Small intestine (tissue), 7 donors: ENCODE data around the gene SH3BGRL. TPM values are rescaled to one million over a fixed set of nuclear protein-coding genes. Genes with fewer than 3 reads are reported as not detected.

ENCODE experiments used
- DNase-seq, 2 donors: peaks; one replicate each; pipeline versions ENCODE4 v3.0.0 to v3.0.0-alpha.2; 2013
- FAIRE-seq: peaks from 2 replicates; lab custom pipeline; 2012; peaks lifted over from hg19 to GRCh38; lab: Jason Lieb, UNC
- H3K27ac ChIP-seq, 3 donors: one replicate each; pipeline ENCODE4 v1.5.1; 2013; ENCODE audit warnings: low read length in 2 of 3, mild to moderate bottlenecking in 2 of 3, control low read depth in 1 of 3, inconsistent platforms in 1 of 3, low read depth in 1 of 3, moderate library complexity in 1 of 3
- H3K27me3 ChIP-seq, 3 donors: one replicate each; pipeline ENCODE4 v1.6.1; 2013; ENCODE audit warnings: low read length in 3 of 3, inconsistent platforms in 1 of 3; ENCODE audit not compliant: control insufficient read depth in 3 of 3, insufficient read depth in 3 of 3
- H3K36me3 ChIP-seq, 3 donors: one replicate each; pipeline ENCODE4 v1.6.1; 2013; ENCODE audit warnings: low read length in 3 of 3, inconsistent platforms in 1 of 3, low read depth in 1 of 3, mild to moderate bottlenecking in 1 of 3, moderate library complexity in 1 of 3; ENCODE audit not compliant: control insufficient read depth in 3 of 3, insufficient read depth in 2 of 3
- H3K4me1 ChIP-seq, 3 donors: one replicate each; pipeline ENCODE4 v1.6.1; 2013; ENCODE audit warnings: low read length in 2 of 3, inconsistent platforms in 1 of 3, low read depth in 1 of 3, mild to moderate bottlenecking in 1 of 3, moderate library complexity in 1 of 3; ENCODE audit not compliant: control insufficient read depth in 3 of 3, insufficient read depth in 2 of 3
- H3K4me3 ChIP-seq, 3 donors: one replicate each; pipeline ENCODE4 v1.5.1; 2013; ENCODE audit warnings: low read length in 3 of 3, control low read depth in 1 of 3, inconsistent platforms in 1 of 3, low read depth in 1 of 3, mild to moderate bottlenecking in 1 of 3, moderate library complexity in 1 of 3
- H3K9me3 ChIP-seq, 2 donors: one replicate each; pipeline ENCODE4 v1.6.1; 2013; ENCODE audit warnings: low read depth in 1 of 2, low read length in 1 of 2; ENCODE audit not compliant: control insufficient read depth in 2 of 2, insufficient read depth in 1 of 2
- WGBS, 3 donors: extraction: QIAGEN DNeasy Blood & Tissue Kit; methylation state at CpG; one replicate each; pipeline ENCODE4 v1.1.7; 2013; 5-methylcytosine and 5-hydroxymethylcytosine counted together
- polyA plus RNA-seq, 4 donors: library from polyadenylated mRNA; stranded (reverse) in 3 of 4; unstranded in 1 of 4; fragments of 200-250 nt in 3 of 4; fragments of 120-200 nt in 1 of 4; gene quantifications; one replicate each; pipeline versions ENCODE4 v1.2.1 to v1.2.3, GENCODE V29; 2013
- donor health status: healthy with polysubstance abuse.
- donor health status: control.
- donor health status: control.
- donor health status: Bipolar disorder and iron deficiency.
- donor health status: healthy.

SH3BGRL gene
- polyA plus RNA-seq, 4 donors, result 65.0 to 108 (median 70.2) TPM

DNA sequence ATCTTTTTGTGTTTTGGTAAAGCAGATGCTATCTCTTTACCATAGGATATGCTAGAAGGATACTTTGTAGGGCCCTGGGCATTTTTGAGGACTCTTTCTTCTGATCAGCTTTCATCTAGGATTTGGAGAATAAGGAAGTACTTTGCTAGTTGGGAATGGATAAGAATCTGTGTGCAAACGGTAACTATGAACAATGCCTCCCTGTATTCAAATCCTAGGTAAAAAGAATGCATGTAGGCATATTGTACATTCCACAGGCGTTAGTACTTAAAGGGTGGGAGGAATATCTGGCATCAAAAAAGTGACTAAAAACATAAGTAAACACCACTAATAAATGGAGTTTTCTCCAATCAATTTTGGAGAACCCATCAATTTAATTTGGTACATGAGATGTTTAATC, 59.7 kb downstream of the SH3BGRL start:
- H3K4me1 ChIP-seq, result peaks cover 0 to 4% (median 2%) of the 10 kb centered on the region in 3 donors
- no peaks in the 10 kb centered on the region for H3K36me3 ChIP-seq
- no peaks in the 10 kb centered on the region for H3K27me3 ChIP-seq
- FAIRE-seq, result no peak
- H3K9me3 ChIP-seq, result no peaks in the 10 kb centered on the region
- WGBS, 3 donors, result 21 to 55% (median 44%) methylated on average over 2 of the region's 2 CpGs
- DNase-seq, result no peak
- no peak overlapping the region for H3K27ac ChIP-seq
- H3K4me3 ChIP-seq, result no peak overlapping the region

DNA sequence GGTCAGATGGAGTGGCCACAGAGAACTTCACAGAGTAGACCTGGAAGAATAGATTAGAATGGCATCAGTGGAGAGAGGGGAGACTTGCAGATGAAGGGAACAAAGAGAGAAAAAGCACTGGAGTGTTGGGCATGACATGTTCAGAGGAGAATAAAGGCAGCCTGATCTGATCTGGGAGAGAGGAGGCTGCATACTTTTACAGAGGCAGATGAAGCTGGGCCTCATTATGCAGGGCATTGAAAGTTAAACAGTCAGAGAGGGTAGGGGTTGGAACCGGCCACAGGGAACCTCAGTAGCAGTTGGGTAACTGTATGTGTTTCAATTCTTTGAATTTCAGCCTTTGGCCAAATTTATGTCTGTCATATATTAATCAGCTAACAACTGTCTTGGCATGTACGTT, 61.2 kb downstream of the SH3BGRL start:
- Histone ChIP-seq H3K4me1 (peaks cover 0 to 4% (median 2%) of the 10 kb centered on the region in 3 donors), H3K36me3 (no peaks in the 10 kb centered on the region), H3K4me3 (no peak overlapping the region), H3K27me3 (no peaks in the 10 kb centered on the region), H3K27ac (no peak overlapping the region), H3K9me3 (no peaks in the 10 kb centered on the region)
- FAIRE-seq (no peak), DNase-seq (peak in 1 of 2 donors; percentile 10)
- WGBS, 3 donors, result 11 to 56% (median 23%) methylated on average over 2 of the region's 2 CpGs

DNA sequence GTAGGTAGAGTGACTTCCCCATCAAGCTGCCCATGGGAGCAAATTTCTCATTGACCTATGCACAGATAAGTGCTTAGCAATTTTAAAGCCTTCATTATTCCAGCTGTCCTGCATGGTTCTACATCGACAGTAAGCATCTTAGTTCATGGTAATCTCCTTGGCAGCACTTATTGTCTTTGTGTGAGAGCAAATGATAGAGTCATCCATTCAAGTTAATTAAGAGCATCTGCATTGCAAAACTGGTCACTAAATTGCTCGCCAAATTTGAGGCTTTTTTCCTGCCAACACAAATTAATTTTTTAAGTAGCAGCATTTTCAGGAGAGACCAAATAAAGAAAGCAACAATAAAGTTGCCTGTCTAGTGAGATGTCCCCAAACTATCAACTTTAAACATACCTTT, 76.7 kb downstream of the SH3BGRL start:
- no peak for DNase-seq
- WGBS, 3 donors, result 48 to 85% (median 77%) methylated on average over 2 of the region's 2 CpGs
- no peak overlapping the region for H3K27ac ChIP-seq
- H3K4me3 ChIP-seq, result no peak overlapping the region
- no peaks in the 10 kb centered on the region for H3K27me3 ChIP-seq
- H3K36me3 ChIP-seq, result peaks cover 0 to 12% (median 0%) of the 10 kb centered on the region in 3 donors
- no peaks in the 10 kb centered on the region for H3K4me1 ChIP-seq
- FAIRE-seq, result no peak
- no peaks in the 10 kb centered on the region for H3K9me3 ChIP-seq

DNA sequence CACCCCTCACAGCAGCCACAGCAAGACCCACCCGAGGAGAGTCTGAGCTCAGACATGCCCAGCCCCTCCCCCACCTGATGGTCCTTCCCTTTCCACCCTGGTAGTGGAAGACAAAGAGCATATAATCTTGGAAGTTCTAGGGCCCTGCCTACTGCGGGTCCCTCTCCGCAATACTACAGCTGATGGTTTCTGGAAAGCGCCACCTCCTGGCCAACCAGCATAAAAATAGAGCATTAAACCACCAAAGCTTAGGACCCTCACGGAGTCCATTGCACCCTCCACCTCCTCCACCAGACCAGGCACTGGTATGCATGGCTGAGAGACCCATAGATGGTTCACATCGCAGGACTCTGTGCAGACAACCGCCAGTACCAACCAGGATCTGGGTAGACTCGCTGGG, 78.2 kb downstream of the SH3BGRL start:
- no peak overlapping the region for H3K27ac ChIP-seq
- no peaks in the 10 kb centered on the region for H3K4me1 ChIP-seq
- H3K9me3 ChIP-seq, result no peaks in the 10 kb centered on the region
- no peaks in the 10 kb centered on the region for H3K27me3 ChIP-seq
- H3K36me3 ChIP-seq, result peaks cover 0 to 12% (median 0%) of the 10 kb centered on the region in 3 donors
- 62 to 97% (median 95%) methylated on average over 8 of the region's 8 CpGs for WGBS, 3 donors
- no peak for FAIRE-seq
- no peak overlapping the region for H3K4me3 ChIP-seq
- DNase-seq, result no peak

DNA sequence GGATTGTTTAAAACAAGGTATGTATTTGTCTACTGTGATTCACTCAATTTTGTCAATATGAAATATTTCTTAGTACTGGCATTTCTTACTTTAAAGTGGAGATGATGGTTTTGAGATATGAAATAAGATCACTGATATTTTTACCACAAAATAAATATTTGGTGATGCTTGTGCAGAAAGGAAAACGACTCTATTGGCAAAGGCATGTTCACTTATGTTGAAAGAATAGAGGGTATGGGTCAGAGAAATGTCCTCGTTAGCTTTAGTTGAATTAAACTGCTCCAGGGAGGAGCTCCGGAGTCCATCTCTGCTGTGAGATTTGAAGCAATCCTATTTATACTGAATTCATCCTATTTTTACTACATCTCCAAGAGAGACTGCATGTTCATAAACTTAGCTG, 84.2 kb downstream of the SH3BGRL start:
- WGBS, 3 donors, result 69 to 78% (median 78%) methylated on average over 3 of the region's 3 CpGs
- H3K36me3 ChIP-seq, result no peaks in the 10 kb centered on the region
- H3K27ac ChIP-seq, result no peak overlapping the region
- DNase-seq, result no peak
- H3K27me3 ChIP-seq, result no peaks in the 10 kb centered on the region
- H3K4me1 ChIP-seq, result no peaks in the 10 kb centered on the region
- peaks cover 0 to under 1% of the 10 kb centered on the region in 2 donors for H3K9me3 ChIP-seq
- no peak overlapping the region for H3K4me3 ChIP-seq
- FAIRE-seq, result no peak

DNA sequence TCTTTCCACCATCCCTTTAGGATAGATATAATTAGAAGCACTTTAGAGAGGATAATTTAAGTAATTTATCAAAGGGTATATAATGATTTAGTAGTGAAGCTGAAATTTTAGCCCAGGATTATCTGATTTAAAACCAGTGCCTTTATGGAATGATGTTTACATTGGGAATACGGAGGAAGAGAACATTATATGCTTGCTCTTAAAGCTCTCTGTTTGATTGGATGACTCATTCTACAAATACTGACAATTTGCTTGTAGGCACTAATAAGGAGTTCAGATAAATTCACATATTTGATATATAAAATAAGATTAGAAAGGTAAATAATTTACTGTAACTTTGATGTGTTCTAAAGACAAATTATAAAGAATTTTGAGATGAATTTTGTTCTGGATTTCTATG, 84.7 kb downstream of the SH3BGRL start:
- FAIRE-seq, result no peak
- no peak overlapping the region for H3K4me3 ChIP-seq
- DNase-seq, result no peak
- peaks cover 0 to 5% of the 10 kb centered on the region in 2 donors for H3K9me3 ChIP-seq
- H3K27ac ChIP-seq, result no peak overlapping the region
- H3K36me3 ChIP-seq, result no peaks in the 10 kb centered on the region
- H3K27me3 ChIP-seq, result no peaks in the 10 kb centered on the region
- WGBS, 3 donors, result 43 to 50% (median 43%) methylated on average over 1 of the region's 1 CpG
- H3K4me1 ChIP-seq, result no peaks in the 10 kb centered on the region

DNA sequence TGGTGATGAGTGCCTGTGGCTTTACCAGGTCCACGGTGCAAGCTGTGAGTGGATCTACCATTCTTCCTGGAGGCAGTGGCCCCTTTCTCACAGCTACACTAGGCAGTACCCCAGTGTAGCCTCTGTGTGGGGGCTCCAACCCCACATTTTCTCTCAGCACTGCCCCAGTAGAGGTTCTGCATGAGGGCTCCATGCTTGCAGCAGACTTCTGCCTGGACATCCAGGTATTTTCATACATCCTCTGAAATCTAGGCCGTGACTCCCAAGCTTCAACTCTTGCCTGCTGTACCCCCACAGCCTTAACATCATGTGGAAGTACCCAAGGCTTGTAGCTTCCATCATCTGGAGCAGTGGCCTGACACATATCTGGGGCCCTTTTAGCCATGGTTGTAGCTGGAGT, 90.1 kb downstream of the SH3BGRL start:
- H3K4me3 ChIP-seq, result no peak overlapping the region
- peaks cover 3 to 19% of the 10 kb centered on the region in 2 donors for H3K9me3 ChIP-seq
- 92 to 100% (median 100%) methylated on average over 2 of the region's 2 CpGs for WGBS, 3 donors
- no peaks in the 10 kb centered on the region for H3K4me1 ChIP-seq
- H3K27ac ChIP-seq, result no peak overlapping the region
- DNase-seq, result no peak
- H3K36me3 ChIP-seq, result peaks cover 0 to 6% (median 0%) of the 10 kb centered on the region in 3 donors
- FAIRE-seq, result no peak
- H3K27me3 ChIP-seq, result no peaks in the 10 kb centered on the region

DNA sequence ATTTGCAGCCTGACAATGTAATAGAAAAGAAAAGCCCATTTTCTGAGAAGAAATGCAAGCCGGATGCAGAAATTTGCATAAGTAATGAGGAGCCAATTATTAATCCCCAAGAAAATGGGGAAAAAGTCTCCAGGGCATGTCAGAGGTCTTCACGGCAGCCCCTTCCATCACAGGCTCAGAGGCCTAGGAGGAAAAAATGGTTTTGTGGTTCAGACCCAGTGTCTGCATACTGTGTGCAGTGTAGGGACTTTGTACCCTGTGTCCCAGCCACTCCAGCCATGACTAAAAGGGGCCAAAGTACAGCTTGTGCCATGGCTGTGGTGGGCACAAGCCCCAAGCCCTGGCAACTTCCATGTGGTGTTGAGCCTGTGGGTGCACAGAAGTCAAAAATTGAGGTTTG, 92.2 kb downstream of the SH3BGRL start:
- FAIRE-seq, result no peak
- H3K27ac ChIP-seq, result no peak overlapping the region

DNA sequence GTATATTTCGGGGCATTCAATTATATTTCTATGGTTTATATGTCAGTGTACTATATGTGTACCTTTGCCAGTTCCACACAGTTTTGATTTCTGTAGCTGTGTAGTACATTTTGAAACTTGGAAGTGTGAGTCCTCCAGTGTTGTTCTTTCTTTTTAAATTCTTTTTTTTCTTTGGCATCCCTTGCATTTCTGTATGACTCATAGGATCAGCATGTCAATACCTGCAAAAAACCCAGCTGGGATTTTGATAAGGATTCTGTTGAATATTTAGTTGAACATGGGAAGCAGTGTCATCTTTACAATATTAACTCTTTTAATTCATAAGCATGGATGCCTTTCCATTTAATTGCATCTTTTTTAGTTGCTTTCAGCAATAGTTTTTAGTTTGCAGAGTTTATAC, 100.0 kb downstream of the SH3BGRL start:
- Histone ChIP-seq H3K9me3 (no peaks in the 10 kb centered on the region), H3K36me3 (no peaks in the 10 kb centered on the region), H3K4me3 (no peak overlapping the region), H3K27me3 (no peaks in the 10 kb centered on the region), H3K4me1 (no peaks in the 10 kb centered on the region), H3K27ac (no peak overlapping the region)
- DNase-seq, result no peak
- FAIRE-seq, result no peak
- WGBS, 3 donors, result 84 to 100% (median 89%) methylated on average over 1 of the region's 1 CpG

More for the DNA sequence above, 92.2 kb downstream of the SH3BGRL start:
- Histone ChIP-seq H3K4me1 (no peaks in the 10 kb centered on the region), H3K4me3 (no peak overlapping the region), H3K9me3 (peaks cover 3 to 19% of the 10 kb centered on the region in 2 donors), H3K36me3 (peaks cover 0 to 6% (median 0%) of the 10 kb centered on the region in 3 donors), H3K27me3 (no peaks in the 10 kb centered on the region)
- 92 to 97% (median 96%) methylated on average over 2 of the region's 2 CpGs for WGBS, 3 donors
- DNase-seq, result no peak
